Gastroesophageal sphincter (tissue), 3 donors: ENCODE data around the gene TMEM37.

Experiments
- CTCF ChIP-seq, 4 experiments: fragments of 200-600 bp in 2 of 4; fragments of 450-650 bp in 2 of 4; sonication (generic) in 1 of 4; IDR thresholded peaks; one replicate each; pipeline ENCODE4 v1.5.1; 2017 to 2019; ENCODE audit warnings: antibody characterized with exemption in 4 of 4, mild to moderate bottlenecking in 2 of 4, moderate library complexity in 2 of 4
- EP300 ChIP-seq: sonication (generic); formaldehyde crosslinking; IDR thresholded peaks from one replicate; pipeline ENCODE4 v1.6.1; 2017; ENCODE audit warnings: antibody characterized with exemption, mild to moderate bottlenecking
- POLR2A ChIP-seq, 2 donors: fragments of 450-650 bp; IDR thresholded peaks; one replicate each; pipeline ENCODE4 v1.6.1; 2017; ENCODE audit warnings: antibody characterized with exemption in 2 of 2, mild to moderate bottlenecking in 2 of 2, moderate library complexity in 1 of 2
- POLR2AphosphoS5 ChIP-seq: sonication (generic); formaldehyde crosslinking; IDR thresholded peaks from one replicate; pipeline ENCODE4 v1.6.1; 2017; ENCODE audit warnings: antibody characterized with exemption

DNA sequence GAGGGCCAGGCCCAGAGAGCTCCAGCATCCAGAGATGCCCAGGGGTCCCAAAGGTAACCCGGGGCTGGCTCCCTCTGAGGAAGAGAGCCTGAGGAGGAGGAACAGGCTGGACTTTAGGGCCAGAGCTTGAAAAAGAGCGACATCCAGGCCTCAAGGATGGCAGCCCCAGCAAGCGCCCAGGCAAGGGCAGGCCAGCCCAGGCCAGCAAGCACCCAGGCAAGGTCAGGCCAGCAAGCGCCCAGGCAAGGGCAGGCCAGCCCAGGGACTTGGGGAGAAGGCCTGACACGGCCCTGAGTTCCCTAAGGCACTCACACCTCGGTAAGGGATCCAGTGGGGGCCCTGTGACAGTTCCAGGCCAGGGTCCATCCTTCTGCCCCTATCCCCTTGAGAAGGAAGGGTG lies 34.5 kb upstream of the TMEM37 start:
- TF ChIP-seq CTCF (IDR thresholded peaks at IDR 0.05) (no peak), POLR2A (IDR thresholded peaks at IDR 0.05) (no peak), POLR2AphosphoS5 (no peak), EP300 (no peak)
